Osteoblast (primary cell): ENCODE data around the gene GADD45B. TPM values are rescaled to one million over a fixed set of nuclear protein-coding genes. Genes with fewer than 3 reads are reported as not detected.
A peak's percentile ranks its signal among the peaks of the same experiment; 100 is the strongest.

ENCODE experiments used
- DNase-seq: peaks from one replicate; pipeline ENCODE4 v3.0.0; 2011; ENCODE audit warnings: low spot score, mixed read lengths; ENCODE audit not compliant: insufficient read length; ENCODE audit errors: missing footprints
- H2AFZ ChIP-seq: 2 replicates; pipeline ENCODE4 v1.6.0; 2011; ENCODE audit warnings: mild to moderate bottlenecking, low read length
- H3K27ac ChIP-seq: 2 replicates; pipeline ENCODE4 v1.5.1; 2011; ENCODE audit warnings: mild to moderate bottlenecking, low read depth, low read length, moderate library complexity
- H3K27me3 ChIP-seq: 2 replicates; pipeline ENCODE4 v1.6.0; 2012; ENCODE audit warnings: mild to moderate bottlenecking, control low read depth, inconsistent platforms, low read length, moderate library complexity; ENCODE audit not compliant: insufficient read depth
- H3K36me3 ChIP-seq: 2 replicates; pipeline ENCODE4 v1.5.1; 2011; ENCODE audit warnings: mild to moderate bottlenecking, low read length, control low read depth, moderate library complexity; ENCODE audit not compliant: insufficient read depth
- H3K4me1 ChIP-seq: 2 replicates; pipeline ENCODE4 v1.5.1; 2011; ENCODE audit warnings: mild to moderate bottlenecking, low read length, control low read depth, moderate library complexity; ENCODE audit not compliant: insufficient read depth
- H3K4me2 ChIP-seq: 2 replicates; pipeline ENCODE4 v1.6.0; 2011; ENCODE audit warnings: mild to moderate bottlenecking, low read length; ENCODE audit not compliant: insufficient read depth
- H3K4me3 ChIP-seq: fragments of 200-600 bp; sonication (generic); 3 replicates; pipeline ENCODE4 v1.5.1; 2012; ENCODE audit warnings: mild to moderate bottlenecking, low read length, inconsistent platforms; ENCODE audit not compliant: insufficient read depth
- H3K79me2 ChIP-seq: 2 replicates; pipeline ENCODE4 v1.6.0; 2012; ENCODE audit warnings: mild to moderate bottlenecking, low read length, control low read depth, inconsistent platforms; ENCODE audit not compliant: insufficient read depth
- H3K9me3 ChIP-seq: 2 replicates; pipeline ENCODE4 v1.5.1; 2011; ENCODE audit warnings: low read depth, low read length, control low read depth
- H4K20me1 ChIP-seq: 2 replicates; pipeline ENCODE4 v1.6.0; 2012; ENCODE audit warnings: mild to moderate bottlenecking, low read length, control low read depth; ENCODE audit not compliant: insufficient read depth
- total RNA-seq: library from RNA; depleted of rRNA; stranded (reverse); fragments of >200 nt; gene quantifications from 2 replicates; pipeline ENCODE4 v1.2.3, GENCODE V29; 2012
- TF ChIP-seq, protein P1 (sequence below): IDR thresholded peaks from 2 replicates; pipeline ENCODE4 v1.5.1; 2011; ENCODE audit warnings: mild to moderate bottlenecking, low read depth, low read length, moderate library complexity; ENCODE audit errors: extremely low read depth

The GADD45B gene
- total RNA-seq, 1 donor = 46.3 TPM

DNA sequence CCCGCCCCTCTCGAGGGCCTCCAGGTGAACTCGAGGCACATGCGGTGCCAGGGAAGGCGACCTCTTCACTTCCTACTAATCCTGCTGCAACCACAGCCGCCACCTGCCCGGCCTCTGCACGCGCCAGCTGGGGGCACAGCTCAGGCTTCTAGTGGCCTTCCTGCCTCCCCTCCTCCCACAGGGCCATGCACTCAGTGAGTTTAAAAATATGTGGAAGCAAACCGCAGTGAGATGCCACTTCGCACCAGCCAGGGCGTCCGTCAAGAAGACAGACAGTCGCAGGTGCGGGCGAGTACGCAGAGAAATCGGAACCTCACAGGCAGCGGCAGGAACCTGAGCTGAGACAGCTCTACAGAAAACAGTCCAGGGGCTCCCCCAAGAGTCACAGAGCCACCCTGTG, 29.5 kb upstream of the GADD45B start:
- peaks cover 89% of the 10 kb centered on the region for H3K79me2 ChIP-seq
- H3K27me3 ChIP-seq = no peaks in the 10 kb centered on the region
- no peak for DNase-seq
- no peak overlapping the region for H3K4me2 ChIP-seq
- H3K4me3 ChIP-seq = no peak overlapping the region
- H3K36me3 ChIP-seq = peaks cover 21% of the 10 kb centered on the region
- peaks cover 12% of the 10 kb centered on the region for H4K20me1 ChIP-seq
- TF ChIP-seq, protein P1, sequence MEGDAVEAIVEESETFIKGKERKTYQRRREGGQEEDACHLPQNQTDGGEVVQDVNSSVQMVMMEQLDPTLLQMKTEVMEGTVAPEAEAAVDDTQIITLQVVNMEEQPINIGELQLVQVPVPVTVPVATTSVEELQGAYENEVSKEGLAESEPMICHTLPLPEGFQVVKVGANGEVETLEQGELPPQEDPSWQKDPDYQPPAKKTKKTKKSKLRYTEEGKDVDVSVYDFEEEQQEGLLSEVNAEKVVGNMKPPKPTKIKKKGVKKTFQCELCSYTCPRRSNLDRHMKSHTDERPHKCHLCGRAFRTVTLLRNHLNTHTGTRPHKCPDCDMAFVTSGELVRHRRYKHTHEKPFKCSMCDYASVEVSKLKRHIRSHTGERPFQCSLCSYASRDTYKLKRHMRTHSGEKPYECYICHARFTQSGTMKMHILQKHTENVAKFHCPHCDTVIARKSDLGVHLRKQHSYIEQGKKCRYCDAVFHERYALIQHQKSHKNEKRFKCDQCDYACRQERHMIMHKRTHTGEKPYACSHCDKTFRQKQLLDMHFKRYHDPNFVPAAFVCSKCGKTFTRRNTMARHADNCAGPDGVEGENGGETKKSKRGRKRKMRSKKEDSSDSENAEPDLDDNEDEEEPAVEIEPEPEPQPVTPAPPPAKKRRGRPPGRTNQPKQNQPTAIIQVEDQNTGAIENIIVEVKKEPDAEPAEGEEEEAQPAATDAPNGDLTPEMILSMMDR = no peak
- H2AFZ ChIP-seq = no peak overlapping the region
- no peaks in the 10 kb centered on the region for H3K4me1 ChIP-seq
- H3K9me3 ChIP-seq = no peaks in the 10 kb centered on the region
- no peak overlapping the region for H3K27ac ChIP-seq

DNA sequence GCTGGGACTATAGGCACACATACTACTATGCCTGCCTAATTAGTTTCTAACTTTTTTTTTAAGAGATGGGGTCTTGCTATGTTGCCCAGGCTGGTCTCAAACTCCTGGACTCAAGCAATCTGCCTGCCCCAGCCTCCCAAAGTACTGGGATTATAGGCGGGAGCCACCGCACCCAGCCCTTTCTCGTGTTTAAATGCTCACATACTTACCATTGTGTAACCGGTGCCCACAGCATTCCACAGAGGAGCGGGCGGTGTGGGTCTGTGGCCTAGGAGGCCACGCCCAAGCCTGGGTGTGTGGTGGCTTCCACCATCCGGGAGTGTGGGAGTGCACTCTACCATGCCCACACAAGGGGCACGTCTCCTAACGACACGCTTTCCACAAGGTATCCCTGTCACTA, 26.9 kb upstream of the GADD45B start:
- Histone ChIP-seq H3K27ac (no peak overlapping the region), H3K27me3 (no peaks in the 10 kb centered on the region), H3K79me2 (peaks cover 89% of the 10 kb centered on the region), H3K4me3 (no peak overlapping the region), H3K9me3 (no peaks in the 10 kb centered on the region), H3K4me2 (no peak overlapping the region), H4K20me1 (peaks cover 8% of the 10 kb centered on the region), H2AFZ (no peak overlapping the region), H3K4me1 (no peaks in the 10 kb centered on the region), H3K36me3 (peaks cover 3% of the 10 kb centered on the region)
- peak; percentile 38 for DNase-seq
- TF ChIP-seq, protein P1 = no peak

DNA sequence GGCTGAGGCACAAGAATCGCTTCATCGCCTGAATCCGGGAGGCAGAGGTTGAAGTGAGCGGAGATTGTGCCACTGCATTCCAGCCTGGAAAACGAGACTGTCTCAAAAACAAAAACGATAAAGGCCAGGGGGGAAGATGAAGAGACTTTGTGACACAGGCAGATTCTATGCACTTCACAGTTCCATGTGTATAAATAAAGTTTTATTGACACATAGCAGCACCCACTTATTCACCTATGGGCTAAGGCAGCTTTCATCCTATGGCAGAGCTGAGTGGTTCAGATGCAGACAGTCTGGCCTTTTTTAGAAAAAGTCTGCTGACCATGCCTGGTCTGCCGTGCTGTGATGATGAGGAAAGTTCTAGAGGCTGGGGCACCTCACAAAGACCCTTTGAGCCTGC, 24.8 kb upstream of the GADD45B start:
- H3K4me1 ChIP-seq = peaks cover 9% of the 10 kb centered on the region
- peaks cover 21% of the 10 kb centered on the region for H4K20me1 ChIP-seq

DNA sequence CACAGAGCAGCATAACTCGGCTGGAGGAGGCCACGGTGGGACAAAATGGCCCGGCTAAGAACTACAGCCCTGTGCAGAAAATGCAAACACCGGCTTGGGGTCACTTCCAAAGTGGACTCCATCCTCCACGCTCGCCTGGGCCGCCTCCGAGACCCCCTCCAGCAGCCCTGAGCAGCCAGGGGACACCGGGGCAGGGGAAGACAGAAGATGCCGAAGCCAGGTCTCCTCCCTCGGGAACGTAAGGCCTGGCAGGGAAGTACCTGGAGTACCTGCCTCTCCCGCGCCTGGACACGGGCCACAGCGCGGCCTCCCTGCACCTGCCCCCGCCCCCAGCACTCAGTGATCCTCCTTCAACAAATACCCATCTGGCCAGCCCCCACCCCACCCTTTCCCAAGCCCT, 24.2 kb upstream of the GADD45B start:
- Histone ChIP-seq H3K36me3 (no peaks in the 10 kb centered on the region), H3K4me1 (peaks cover 9% of the 10 kb centered on the region), H3K9me3 (no peaks in the 10 kb centered on the region), H3K27me3 (no peaks in the 10 kb centered on the region), H2AFZ (no peak overlapping the region), H3K4me2 (no peak overlapping the region), H4K20me1 (peaks cover 21% of the 10 kb centered on the region), H3K27ac (no peak overlapping the region), H3K4me3 (no peak overlapping the region), H3K79me2 (peaks cover 95% of the 10 kb centered on the region)
- TF ChIP-seq, protein P1 = no peak
- DNase-seq = peak; percentile 46

More for the DNA sequence above, 24.8 kb upstream of the GADD45B start:
- H3K27ac ChIP-seq = no peak overlapping the region
- H3K36me3 ChIP-seq = no peaks in the 10 kb centered on the region
- H3K27me3 ChIP-seq = no peaks in the 10 kb centered on the region
- no peaks in the 10 kb centered on the region for H3K9me3 ChIP-seq
- no peak overlapping the region for H3K4me3 ChIP-seq
- H3K4me2 ChIP-seq = no peak overlapping the region
- peak; percentile 65 for DNase-seq
- no peak overlapping the region for H2AFZ ChIP-seq
- peaks cover 95% of the 10 kb centered on the region for H3K79me2 ChIP-seq
- TF ChIP-seq, protein P1 = no peak
